Sigmoid colon (tissue), 7 donors: ENCODE measurements around the gene CLCN2. TPM values are rescaled to one million over a fixed set of nuclear protein-coding genes. Genes with fewer than 3 reads are reported as not detected.

ENCODE experiments used
- DNase-seq: peaks from one replicate; pipeline ENCODE4 v3.0.0-alpha.2; 2019
- H3K27ac ChIP-seq, 4 donors: fragments of 200-600 bp; sonication (generic); one replicate each; pipeline ENCODE4 v1.5.1; 2016 to 2019; ENCODE audit warnings: mild to moderate bottlenecking in 1 of 4
- H3K27me3 ChIP-seq, 3 donors: fragments of 200-600 bp; sonication (generic); one replicate each; pipeline ENCODE4 v1.5.1; 2019; ENCODE audit warnings: mild to moderate bottlenecking in 1 of 3
- H3K36me3 ChIP-seq, 4 donors: fragments of 200-600 bp; sonication (generic); one replicate each; pipeline ENCODE4 v1.5.1; 2016 to 2019
- H3K4me1 ChIP-seq, 4 donors: fragments of 200-600 bp; sonication (generic); one replicate each; pipeline ENCODE4 v1.5.1; 2017 to 2019
- H3K4me3 ChIP-seq, 4 donors: fragments of 200-600 bp; sonication (generic); one replicate each; pipeline ENCODE4 v1.5.1; 2017 to 2019; ENCODE audit warnings: mild to moderate bottlenecking in 2 of 4, moderate library complexity in 1 of 4
- H3K9me3 ChIP-seq, 4 donors: fragments of 200-600 bp in 3 of 4; sonication (generic) in 3 of 4; one replicate each; pipeline versions ENCODE4 v1.5.1 to v1.6.1; 2013 to 2019
- CTCF ChIP-seq, 4 experiments: fragments of 450-650 bp in 3 of 4; fragments of 200-600 bp in 1 of 4; IDR thresholded peaks; one replicate each; pipeline ENCODE4 v1.5.1; 2016 to 2019; ENCODE audit warnings: antibody characterized with exemption in 4 of 4, mild to moderate bottlenecking in 3 of 4, moderate library complexity in 2 of 4
- EP300 ChIP-seq, 4 donors: sonication (generic); formaldehyde crosslinking; IDR thresholded peaks; one replicate each; pipeline ENCODE4 v1.6.1; 2017; ENCODE audit warnings: antibody characterized with exemption in 4 of 4
- POLR2A ChIP-seq, 2 donors: fragments of 450-650 bp; IDR thresholded peaks; one replicate each; pipeline ENCODE4 v1.6.1; 2016; ENCODE audit warnings: antibody characterized with exemption in 2 of 2, mild to moderate bottlenecking in 2 of 2, moderate library complexity in 2 of 2
- POLR2AphosphoS5 ChIP-seq, 4 donors: sonication (generic); formaldehyde crosslinking; IDR thresholded peaks; one replicate each; pipeline ENCODE4 v1.6.1; 2017; ENCODE audit warnings: antibody characterized with exemption in 4 of 4
- WGBS, 2 donors: extraction: QIAGEN DNeasy Blood & Tissue Kit; methylation state at CpG; one replicate each; pipeline ENCODE4 v1.1.7; 2013; 5-methylcytosine and 5-hydroxymethylcytosine counted together
- intact Hi-C: fragments of 100-400 bp; cut with DNase I; formaldehyde crosslinking; loops from one replicate; pipeline ENCODE4 v1.15.1; 2023
- polyA plus RNA-seq, 3 donors: library from polyadenylated mRNA; stranded (reverse); fragments of 200-250 nt; gene quantifications; one replicate each; pipeline ENCODE4 v1.2.3, GENCODE V29; 2013
- total RNA-seq, 4 donors: library from RNA; depleted of rRNA; stranded (reverse); fragments of >200 nt; gene quantifications; one replicate each; pipeline ENCODE4 v1.1.0, GENCODE V29; 2016
- donor health status: healthy with polysubstance abuse.
- donor health status: Bipolar disorder and iron deficiency.
- donor health status: healthy.

Gene CLCN2
- total and polyA plus RNA-seq, 7 donors: 1.6 to 30.2 (median 3.3) TPM

- TF ChIP-seq CTCF (IDR thresholded peaks at IDR 0.05) (no peak), POLR2A (IDR thresholded peaks at IDR 0.05) (no peak), POLR2AphosphoS5 (IDR thresholded peaks at IDR 0.05) (no peak), EP300 (IDR thresholded peaks at IDR 0.05) (no peak)
- peaks cover 22 to 58% (median 54%) of the 10 kb centered on the region in 4 donors for H3K36me3 ChIP-seq
- intact Hi-C loops: loop anchor here (1.0 to 10.0 kb wide), 2 partner anchors 14 to 700 kb away; partner anchors contain the start of gene KLHL24
- no peaks in the 10 kb centered on the region for H3K27me3 ChIP-seq
- H3K4me3 ChIP-seq: no peak overlapping the region
- 79 to 82% methylated on average over 15 of the region's 15 CpGs for WGBS, 2 donors
- H3K27ac ChIP-seq: peak overlapping the region; percentile 95 to 100 (median 99)
- H3K9me3 ChIP-seq: no peaks in the 10 kb centered on the region
- peaks cover 3 to 45% (median 41%) of the 10 kb centered on the region in 4 donors for H3K4me1 ChIP-seq
- no peak for DNase-seq
Measured at GRCh38 chr3:184334470-184335158, 26.8 kb downstream of the CLCN2 start.

GRCh38 chr3:184333700-184334099 is 27.7 kb downstream of the CLCN2 start:
- H3K9me3 ChIP-seq: no peaks in the 10 kb centered on the region
- intact Hi-C loops: loop anchor here (10.0 kb wide), 1 partner anchor 699 kb away; the partner anchor contains the start of gene KLHL24
- no peaks in the 10 kb centered on the region for H3K27me3 ChIP-seq
- no peak overlapping the region for H3K4me3 ChIP-seq
- peaks cover 31 to 67% (median 64%) of the 10 kb centered on the region in 4 donors for H3K36me3 ChIP-seq
- WGBS, 2 donors: 83 to 89% methylated on average over 3 of the region's 3 CpGs
- TF ChIP-seq CTCF (IDR thresholded peaks at IDR 0.05) (no peak), EP300 (IDR thresholded peaks at IDR 0.05) (no peak), POLR2A (IDR thresholded peaks at IDR 0.05) (no peak), POLR2AphosphoS5 (IDR thresholded peaks at IDR 0.05) (no peak)
- peaks cover 3 to 35% (median 32%) of the 10 kb centered on the region in 4 donors for H3K4me1 ChIP-seq
- DNase-seq: no peak
- peak overlapping the region in 3 of 4 donors; percentile 61 to 100 (median 99) for H3K27ac ChIP-seq

GRCh38 chr3:184333190-184333589 is 28.2 kb downstream of the CLCN2 start:
- Histone ChIP-seq H3K4me3 (no peak overlapping the region), H3K36me3 (peaks cover 36 to 72% (median 69%) of the 10 kb centered on the region in 4 donors)

GRCh38 chr3:184332370-184333090 is 28.9 kb downstream of the CLCN2 start:
- DNase-seq: no peak
- Histone ChIP-seq H3K27me3 (no peaks in the 10 kb centered on the region), H3K36me3 (peaks cover 43 to 78% (median 75%) of the 10 kb centered on the region in 4 donors), H3K9me3 (no peaks in the 10 kb centered on the region), H3K27ac (peak overlapping the region; percentile 17 to 100 (median 80)), H3K4me1 (peaks cover 3 to 25% (median 20%) of the 10 kb centered on the region in 4 donors), H3K4me3 (no peak overlapping the region)
- intact Hi-C loops: loop anchor here (10.0 kb wide), 1 partner anchor 698 kb away; the partner anchor contains the start of gene KLHL24
- WGBS, 2 donors: 86 to 89% methylated on average over 10 of the region's 10 CpGs
- TF ChIP-seq POLR2AphosphoS5 (IDR thresholded peaks at IDR 0.05) (peak in 1 of 4 donors; percentile 25), EP300 (IDR thresholded peaks at IDR 0.05) (no peak), CTCF (IDR thresholded peaks at IDR 0.05) (no peak), POLR2A (IDR thresholded peaks at IDR 0.05) (no peak)

More at GRCh38 chr3:184333190-184333589, 28.2 kb downstream of the CLCN2 start:
- TF ChIP-seq CTCF (IDR thresholded peaks at IDR 0.05) (no peak), POLR2A (IDR thresholded peaks at IDR 0.05) (no peak), POLR2AphosphoS5 (IDR thresholded peaks at IDR 0.05) (no peak)
- intact Hi-C loops: loop anchor here (10.0 kb wide), 1 partner anchor 698 kb away; the partner anchor contains the start of gene KLHL24
- Histone ChIP-seq H3K4me1 (peaks cover 3 to 32% (median 27%) of the 10 kb centered on the region in 4 donors), H3K9me3 (no peaks in the 10 kb centered on the region), H3K27ac (peak overlapping the region in 3 of 4 donors; percentile 61 to 100 (median 99)), H3K27me3 (no peaks in the 10 kb centered on the region)
- 84 to 90% methylated on average over 6 of the region's 6 CpGs for WGBS, 2 donors
- no peak for DNase-seq
